ENCODE results near the gene RNF130.

- TF ChIP-seq POLR2A (IDR thresholded peaks at IDR 0.05) (no peak), CTCF (IDR thresholded peaks at IDR 0.05) (no peak)
These were observed 2.9 kb upstream of the RNF130 start for GRCh38 chr5:180074462-180074861.
